NT2/D1 (cell line): ENCODE data around the gene AMN.

Experiments used
- DNase-seq: peaks from one replicate; pipeline ENCODE4 v3.0.0-alpha.2; 2011; ENCODE audit warnings: low read depth, low spot score
- H3K27me3 ChIP-seq: 2 replicates; pipeline ENCODE4 v1.6.0; 2011; ENCODE audit warnings: mild to moderate bottlenecking; ENCODE audit not compliant: insufficient read length, insufficient read depth
- H3K36me3 ChIP-seq: 2 replicates; pipeline ENCODE4 v1.6.1; 2011; ENCODE audit warnings: mild to moderate bottlenecking, low read length, mixed read lengths; ENCODE audit not compliant: insufficient read depth, insufficient read length
- H3K4me1 ChIP-seq: 2 replicates; pipeline ENCODE4 v1.5.1; 2011; ENCODE audit not compliant: insufficient read depth, insufficient read length
- H3K4me3 ChIP-seq: 2 replicates; pipeline ENCODE4 v1.5.1; 2011; ENCODE audit warnings: low read depth; ENCODE audit not compliant: insufficient read length
- H3K9ac ChIP-seq: 2 replicates; pipeline ENCODE4 v1.6.0; 2011; ENCODE audit warnings: low read depth; ENCODE audit not compliant: insufficient read length
- H3K9me3 ChIP-seq: 2 replicates; pipeline ENCODE4 v1.5.1; 2011; ENCODE audit warnings: mild to moderate bottlenecking, low read length; ENCODE audit not compliant: insufficient read depth
- SUZ12 ChIP-seq: IDR thresholded peaks from 2 replicates; pipeline ENCODE4 v1.6.1; 2011; ENCODE audit not compliant: insufficient read length, insufficient read depth; ENCODE audit errors: extremely low read depth
- YY1 ChIP-seq: IDR thresholded peaks from 2 replicates; pipeline ENCODE4 v1.6.1; 2011; ENCODE audit not compliant: insufficient read length, insufficient read depth
- ZNF274 ChIP-seq: IDR thresholded peaks from 2 replicates; pipeline ENCODE4 v1.6.1; 2011; ENCODE audit warnings: mild to moderate bottlenecking, low read depth, low read length

AMN gene

GRCh38 chr14:102958461-102958860 is 36.0 kb downstream of the AMN start:
- H3K36me3 ChIP-seq = peaks cover 76% of the 10 kb centered on the region
- no peaks in the 10 kb centered on the region for H3K27me3 ChIP-seq
- H3K4me3 ChIP-seq = no peak overlapping the region
- no peaks in the 10 kb centered on the region for H3K4me1 ChIP-seq
- DNase-seq = no peak
- TF ChIP-seq ZNF274 (no peak), YY1 (no peak)
- H3K9me3 ChIP-seq = no peaks in the 10 kb centered on the region
- H3K9ac ChIP-seq = no peak overlapping the region

GRCh38 chr14:102962111-102962627 is 39.7 kb downstream of the AMN start:
- no peaks in the 10 kb centered on the region for H3K27me3 ChIP-seq
- peaks cover 78% of the 10 kb centered on the region for H3K36me3 ChIP-seq
- H3K9ac ChIP-seq = no peak overlapping the region
- DNase-seq = no peak
- H3K9me3 ChIP-seq = no peaks in the 10 kb centered on the region
- no peaks in the 10 kb centered on the region for H3K4me1 ChIP-seq
- TF ChIP-seq ZNF274 (no peak), SUZ12 (no peak), YY1 (no peak)
- no peak overlapping the region for H3K4me3 ChIP-seq

GRCh38 chr14:102964152-102964730 is 41.8 kb downstream of the AMN start:
- no peak for DNase-seq
- no peak overlapping the region for H3K4me3 ChIP-seq
- no peak overlapping the region for H3K9ac ChIP-seq
- no peaks in the 10 kb centered on the region for H3K4me1 ChIP-seq
- TF ChIP-seq ZNF274 = no peak
- no peak for TF ChIP-seq SUZ12
- TF ChIP-seq YY1 = no peak
- H3K27me3 ChIP-seq = no peaks in the 10 kb centered on the region
- H3K9me3 ChIP-seq = no peaks in the 10 kb centered on the region
- H3K36me3 ChIP-seq = peaks cover 76% of the 10 kb centered on the region

- Histone ChIP-seq H3K27me3 (no peaks in the 10 kb centered on the region), H3K36me3 (peaks cover 79% of the 10 kb centered on the region), H3K9ac (no peak overlapping the region), H3K9me3 (no peaks in the 10 kb centered on the region), H3K4me3 (no peak overlapping the region), H3K4me1 (no peaks in the 10 kb centered on the region)
- TF ChIP-seq YY1 (no peak), SUZ12 (no peak), ZNF274 (no peak)
- DNase-seq = no peak
Measured at GRCh38 chr14:102965282-102965681, 42.8 kb downstream of the AMN start.

- Histone ChIP-seq H3K36me3 (peaks cover 80% of the 10 kb centered on the region), H3K9me3 (no peaks in the 10 kb centered on the region), H3K4me3 (no peak overlapping the region), H3K4me1 (no peaks in the 10 kb centered on the region), H3K27me3 (no peaks in the 10 kb centered on the region), H3K9ac (no peak overlapping the region)
- TF ChIP-seq ZNF274 (no peak), SUZ12 (no peak), YY1 (no peak)
- DNase-seq = no peak
Measured at GRCh38 chr14:102965971-102966655, 43.6 kb downstream of the AMN start.

GRCh38 chr14:102966681-102967505 is 44.4 kb downstream of the AMN start:
- H3K9ac ChIP-seq = no peak overlapping the region
- TF ChIP-seq ZNF274 = no peak
- TF ChIP-seq YY1 = no peak
- no peak for TF ChIP-seq SUZ12

GRCh38 chr14:102967506-102967795 is 45.0 kb downstream of the AMN start:
- no peaks in the 10 kb centered on the region for H3K9me3 ChIP-seq
- H3K27me3 ChIP-seq = no peaks in the 10 kb centered on the region
- no peak overlapping the region for H3K4me3 ChIP-seq
- peaks cover 83% of the 10 kb centered on the region for H3K36me3 ChIP-seq
- H3K9ac ChIP-seq = no peak overlapping the region
- no peaks in the 10 kb centered on the region for H3K4me1 ChIP-seq
- TF ChIP-seq ZNF274 = no peak
- TF ChIP-seq SUZ12 = no peak
- no peak for TF ChIP-seq YY1
- DNase-seq = no peak

More at GRCh38 chr14:102966681-102967505, 44.4 kb downstream of the AMN start:
- no peak for DNase-seq
- Histone ChIP-seq H3K36me3 (peaks cover 85% of the 10 kb centered on the region), H3K27me3 (no peaks in the 10 kb centered on the region), H3K4me1 (no peaks in the 10 kb centered on the region), H3K9me3 (no peaks in the 10 kb centered on the region), H3K4me3 (no peak overlapping the region)
